Measurements from ENCODE around the gene SLC35A2. TPM values are rescaled to one million over a fixed set of nuclear protein-coding genes. Genes with fewer than 3 reads are reported as not detected.

The SLC35A2 gene
- total and polyA plus RNA-seq, 5 experiments from 2014 or later: 6.8 to 12.7 (median 8.1) TPM

GRCh38 chrX:48927123-48927522 lies 15.7 kb upstream of the SLC35A2 start:
- Mint-ChIP-seq H3K36me3 (peaks cover 0 to 49% (median 20%) of the 10 kb centered on the region in 3 donors), H3K9me3 (no peaks in the 10 kb centered on the region), H3K27me3 (no peaks in the 10 kb centered on the region), H3K4me3 (no peak overlapping the region), H3K27ac (peak overlapping the region in 1 of 10 donors; percentile 34), H3K4me1 (peaks cover 9 to 44% (median 25%) of the 10 kb centered on the region in 4 donors)
- DNase-seq (no peak), ATAC-seq (no peak)
- POLR2A ChIA-PET: interaction anchor here (0.6 to 11.5 kb wide), 3 partner anchors 7 to 75 kb away, joined by 4 to 276 read pairs (median 5); partner anchors contain the start of gene GRIPAP1

DNA sequence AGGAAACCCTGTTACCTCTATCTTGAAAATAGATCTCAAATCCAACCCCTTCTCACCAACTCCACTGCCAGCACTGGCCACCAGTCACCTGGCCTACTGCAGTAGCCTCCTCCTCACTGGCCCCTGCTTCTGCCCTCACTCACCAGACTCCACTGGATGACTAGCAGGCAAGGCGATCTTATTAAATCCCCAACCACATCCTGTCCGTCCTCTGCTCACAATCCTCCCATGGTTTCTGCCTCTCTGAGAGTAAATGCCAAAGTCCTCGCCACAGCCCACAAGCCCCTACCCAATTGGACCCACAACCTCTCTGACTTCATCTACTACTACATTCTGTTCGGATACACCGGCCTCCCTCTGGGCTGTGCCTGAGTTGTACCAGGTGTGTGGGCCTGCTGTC lies 12.8 kb upstream of the SLC35A2 start:
- H3K4me3 Mint-ChIP-seq: peak overlapping the region in 7 of 10 donors; percentile 31 to 58 (median 52)

GRCh38 chrX:48923771-48924170 lies 12.3 kb upstream of the SLC35A2 start:
- Mint-ChIP-seq H3K4me3 (peak overlapping the region in 2 of 10 donors; percentile 49 to 57), H3K4me1 (peaks cover 18 to 67% (median 44%) of the 10 kb centered on the region in 4 donors), H3K36me3 (peaks cover 0 to 40% (median 15%) of the 10 kb centered on the region in 3 donors), H3K27ac (peak overlapping the region; percentile 61 to 91 (median 80)), H3K27me3 (no peaks in the 10 kb centered on the region), H3K9me3 (no peaks in the 10 kb centered on the region)
- ATAC-seq (no peak), DNase-seq (no peak)
- POLR2A ChIA-PET: interaction anchor here (6.3 to 11.5 kb wide), 2 partner anchors 15 to 34 kb away, joined by 37 to 276 read pairs; partner anchors contain the start of gene OTUD5

More for the DNA sequence above, 12.8 kb upstream of the SLC35A2 start:
- no peak for DNase-seq
- peak overlapping the region; percentile 61 to 91 (median 80) for H3K27ac Mint-ChIP-seq
- POLR2A ChIA-PET: interaction anchor here (11.5 kb wide), 1 partner anchor 15 kb away, joined by 276 read pairs; no protein-coding TSS in a partner anchor
- no peaks in the 10 kb centered on the region for H3K27me3 Mint-ChIP-seq
- H3K9me3 Mint-ChIP-seq: no peaks in the 10 kb centered on the region
- peaks cover 18 to 67% (median 44%) of the 10 kb centered on the region in 4 donors for H3K4me1 Mint-ChIP-seq
- ATAC-seq: no peak
- H3K36me3 Mint-ChIP-seq: peaks cover 0 to 39% (median 15%) of the 10 kb centered on the region in 3 donors

GRCh38 chrX:48920718-48921104 lies 9.3 kb upstream of the SLC35A2 start:
- no peak for ATAC-seq
- POLR2A ChIA-PET: interaction anchor here (0.7 to 11.5 kb wide), 6 partner anchors 9 to 119 kb away, joined by 3 to 276 read pairs (median 10); partner anchors contain the start of genes HDAC6, OTUD5 and SLC35A2
- H3K27me3 Mint-ChIP-seq: peaks cover 0 to 2% (median 0%) of the 10 kb centered on the region in 5 donors
- peak overlapping the region; percentile 87 to 99 (median 97) for H3K27ac Mint-ChIP-seq
- H3K4me3 Mint-ChIP-seq: peak overlapping the region; percentile 95 to 99 (median 98)
- H3K36me3 Mint-ChIP-seq: peaks cover 11 to 54% (median 31%) of the 10 kb centered on the region in 3 donors
- peaks cover 20 to 60% (median 39%) of the 10 kb centered on the region in 4 donors for H3K4me1 Mint-ChIP-seq
- DNase-seq: no peak
- no peaks in the 10 kb centered on the region for H3K9me3 Mint-ChIP-seq

DNA sequence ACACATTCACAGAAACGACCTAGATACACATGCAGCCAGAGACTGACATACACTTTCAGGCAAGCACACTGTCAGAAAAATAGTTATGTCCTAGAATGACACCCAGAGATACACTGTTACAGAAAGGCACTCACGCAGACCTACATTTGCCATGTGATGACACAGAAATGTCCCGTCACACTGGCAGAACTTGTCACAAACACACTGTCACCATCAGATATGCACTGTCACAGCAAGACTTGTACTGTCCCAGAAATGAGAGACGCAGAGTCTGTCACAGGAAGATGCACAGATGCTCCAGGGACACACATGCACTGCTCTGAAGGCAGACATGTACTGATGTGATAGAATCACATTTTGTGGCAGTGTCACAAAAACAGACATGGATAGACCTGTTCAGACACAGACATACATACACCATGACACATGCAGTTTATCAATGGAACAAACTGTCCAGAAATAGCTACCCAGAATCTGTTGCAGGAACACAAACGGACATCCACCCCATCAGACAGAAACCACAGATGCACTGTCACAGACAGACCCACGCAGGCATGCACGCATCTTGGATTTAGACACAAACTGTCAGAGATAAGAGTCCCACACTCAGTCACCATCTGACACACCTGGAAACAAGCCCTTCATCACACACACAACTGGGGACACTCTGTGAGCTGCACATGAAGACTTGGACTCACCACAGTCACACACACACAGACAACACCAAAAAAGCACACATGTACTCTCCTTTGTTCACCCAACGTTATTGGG lies 8.7 kb upstream of the SLC35A2 start:
- ATAC-seq (peak; percentile 7 to 18), DNase-seq (peak in 6 of 10 donors; percentile 31 to 68 (median 46))
- peaks cover 0 to 2% (median 0%) of the 10 kb centered on the region in 5 donors for H3K27me3 Mint-ChIP-seq
- peaks cover 11 to 55% (median 26%) of the 10 kb centered on the region in 3 donors for H3K36me3 Mint-ChIP-seq
- H3K4me1 Mint-ChIP-seq: peaks cover 20 to 61% (median 40%) of the 10 kb centered on the region in 4 donors
- POLR2A ChIA-PET: interaction anchor here (0.8 to 11.5 kb wide), 8 partner anchors 8 to 118 kb away, joined by 3 to 276 read pairs (median 8); partner anchors contain the start of genes HDAC6, OTUD5, PQBP1 and TIMM17B
- peak overlapping the region; percentile 87 to 99 (median 97) for H3K27ac Mint-ChIP-seq
- H3K9me3 Mint-ChIP-seq: no peaks in the 10 kb centered on the region
- H3K4me3 Mint-ChIP-seq: peak overlapping the region; percentile 95 to 99 (median 98)

GRCh38 chrX:48919360-48919841 lies 8.0 kb upstream of the SLC35A2 start:
- H3K4me3 Mint-ChIP-seq: peak overlapping the region; percentile 95 to 99 (median 98)
- H3K9me3 Mint-ChIP-seq: no peaks in the 10 kb centered on the region
- DNase-seq (peak in 6 of 10 donors; percentile 25 to 71 (median 46)), ATAC-seq (peak; percentile 21 to 25)
- H3K36me3 Mint-ChIP-seq: peaks cover 11 to 61% (median 24%) of the 10 kb centered on the region in 3 donors
- H3K27ac Mint-ChIP-seq: peak overlapping the region; percentile 87 to 99 (median 97)
- POLR2A ChIA-PET: interaction anchor here (0.6 to 11.5 kb wide), 9 partner anchors 8 to 38 kb away, joined by 3 to 276 read pairs (median 7); partner anchors contain the start of genes OTUD5, PQBP1 and TIMM17B
- peaks cover 0 to 2% (median 0%) of the 10 kb centered on the region in 5 donors for H3K27me3 Mint-ChIP-seq
- peaks cover 18 to 66% (median 44%) of the 10 kb centered on the region in 4 donors for H3K4me1 Mint-ChIP-seq

DNA sequence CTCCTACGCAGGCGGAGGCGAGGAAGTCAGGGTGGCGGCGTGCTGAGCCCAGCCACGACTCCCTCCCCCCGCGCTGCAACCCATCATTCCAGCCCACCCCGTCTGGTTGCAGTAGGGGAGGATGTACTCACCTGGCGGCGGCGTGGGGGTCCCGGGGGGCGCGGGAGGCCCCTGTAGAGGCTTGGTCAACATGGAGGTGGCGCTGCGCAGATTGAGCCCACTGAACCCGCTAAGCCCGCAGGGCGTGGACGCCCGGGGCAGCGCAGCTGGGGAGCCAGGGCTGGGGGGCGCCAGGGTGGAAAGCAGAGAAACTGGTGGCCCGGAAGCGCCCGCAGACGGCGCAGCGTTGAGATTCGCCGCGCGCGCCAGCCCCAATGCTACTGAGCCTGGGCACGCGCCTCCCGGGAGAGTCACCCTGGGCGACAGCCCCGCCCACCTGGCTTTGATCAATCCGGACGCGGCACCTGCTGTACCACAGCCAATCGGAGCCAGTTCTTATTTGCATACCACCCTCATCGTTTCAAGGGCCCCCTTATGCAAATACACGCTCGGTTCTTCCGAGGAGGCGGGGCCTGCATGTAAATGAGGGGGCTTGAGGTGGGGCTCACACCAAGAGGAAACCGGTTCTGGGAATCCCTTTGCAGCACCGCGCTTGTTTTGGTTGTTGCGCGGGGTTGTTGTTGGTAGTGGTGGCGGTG lies 7.3 kb upstream of the SLC35A2 start, which contains the start of gene PIM2:
Gene PIM2 (minus strand): TSS at position 382 of the 698 bp plus-strand sequence. CDS start 190 bp downstream, at position 192.
- Mint-ChIP-seq H3K36me3 (peaks cover 11 to 61% (median 21%) of the 10 kb centered on the region in 3 donors), H3K27ac (peak within 1 kb of the TSS; percentile 87 to 99 (median 97)), H3K4me3 (peak within 1 kb of the TSS; percentile 95 to 99 (median 98)), H3K9me3 (no peaks in the 10 kb centered on the region), H3K4me1 (peaks cover 14 to 67% (median 45%) of the 10 kb centered on the region in 4 donors), H3K27me3 (peaks cover 0 to 2% (median 0%) of the 10 kb centered on the region in 5 donors)
- POLR2A ChIA-PET: interaction anchor here (0.6 to 11.5 kb wide), 9 partner anchors 8 to 287 kb away, joined by 3 to 276 read pairs (median 7); partner anchors contain the start of genes OTUD5, PQBP1 and TIMM17B
- peak; percentile 73 to 75 for ATAC-seq
- peak; percentile 84 to 97 (median 91) for DNase-seq

- ATAC-seq (no peak), DNase-seq (no peak)
- peak overlapping the region; percentile 95 to 99 (median 98) for H3K4me3 Mint-ChIP-seq
- H3K36me3 Mint-ChIP-seq: peaks cover 11 to 62% (median 21%) of the 10 kb centered on the region in 3 donors
- H3K27me3 Mint-ChIP-seq: peaks cover 0 to 2% (median 0%) of the 10 kb centered on the region in 5 donors
- H3K4me1 Mint-ChIP-seq: peaks cover 14 to 70% (median 46%) of the 10 kb centered on the region in 4 donors
- no peaks in the 10 kb centered on the region for H3K9me3 Mint-ChIP-seq
- POLR2A ChIA-PET: interaction anchor here (1.5 to 11.5 kb wide), 5 partner anchors 13 to 286 kb away, joined by 4 to 276 read pairs (median 14); partner anchors contain the start of genes OTUD5, PQBP1 and TIMM17B
- peak overlapping the region; percentile 87 to 99 (median 97) for H3K27ac Mint-ChIP-seq
Measured at GRCh38 chrX:48918301-48918642, 6.8 kb upstream of the SLC35A2 start.

DNA sequence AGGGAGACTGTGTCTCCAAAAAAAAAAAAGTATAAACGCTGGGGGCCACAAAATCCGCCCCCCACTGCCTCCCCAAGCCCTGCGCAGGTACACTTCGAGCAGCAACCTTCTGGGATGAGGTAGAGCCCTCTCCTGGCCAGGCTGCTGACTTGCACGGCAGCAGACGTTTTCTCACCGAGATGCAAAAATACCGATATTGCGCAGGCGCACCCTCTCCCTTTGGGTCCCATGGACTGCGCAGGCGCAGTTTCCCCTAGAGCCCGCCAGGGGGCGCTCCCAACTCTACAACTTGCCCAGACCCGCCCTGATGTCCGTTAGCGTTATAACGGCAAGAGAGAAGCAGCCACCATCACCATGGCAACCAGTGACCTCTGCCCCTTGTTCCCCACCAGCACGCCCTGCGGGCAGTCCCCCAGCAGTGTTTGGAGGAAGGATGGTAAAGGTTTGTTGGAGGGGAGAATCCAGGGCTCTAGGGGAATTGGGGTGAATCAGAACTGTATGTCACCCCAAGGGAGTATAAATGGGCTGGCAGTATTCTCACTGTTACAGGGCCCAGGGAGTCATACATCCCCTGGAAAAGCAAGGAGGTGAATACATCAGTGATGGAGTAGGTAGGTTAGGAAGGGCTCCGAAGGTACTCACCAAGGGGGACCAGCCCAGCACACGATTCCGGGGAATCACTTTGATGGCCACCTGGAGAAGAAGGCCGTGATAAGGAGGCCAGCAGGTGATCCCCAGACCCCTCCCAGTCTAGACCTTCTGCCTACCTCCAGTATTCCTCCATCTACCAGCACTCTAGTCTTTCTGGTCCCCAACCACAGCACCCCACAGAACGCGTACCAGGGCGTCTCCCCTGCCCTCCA lies 5.9 kb upstream of the SLC35A2 start:
- peaks cover 11 to 65% (median 18%) of the 10 kb centered on the region in 3 donors for H3K36me3 Mint-ChIP-seq
- peak; percentile 30 to 34 for ATAC-seq

GRCh38 chrX:48914593-48915493 lies 3.4 kb upstream of the SLC35A2 start:
- H3K27me3 Mint-ChIP-seq: peaks cover 0 to 2% (median 0%) of the 10 kb centered on the region in 5 donors
- peaks cover 11 to 67% (median 18%) of the 10 kb centered on the region in 3 donors for H3K36me3 Mint-ChIP-seq
- H3K4me3 Mint-ChIP-seq: peak overlapping the region; percentile 95 to 99 (median 98)
- no peak for DNase-seq
- POLR2A ChIA-PET: interaction anchor here (0.6 to 7.1 kb wide), 7 partner anchors 17 to 44 kb away, joined by 3 to 91 read pairs (median 4); partner anchors contain the start of genes PQBP1 and TIMM17B
- peaks cover 23 to 69% (median 52%) of the 10 kb centered on the region in 4 donors for H3K4me1 Mint-ChIP-seq
- no peak for ATAC-seq
- H3K27ac Mint-ChIP-seq: peak overlapping the region in 8 of 10 donors; percentile 35 to 90 (median 66)
- peaks cover 0 to 2% (median 0%) of the 10 kb centered on the region in 9 donors for H3K9me3 Mint-ChIP-seq

More for the DNA sequence above, 5.9 kb upstream of the SLC35A2 start:
- H3K9me3 Mint-ChIP-seq: no peaks in the 10 kb centered on the region
- peak overlapping the region; percentile 87 to 99 (median 97) for H3K27ac Mint-ChIP-seq
- POLR2A ChIA-PET: interaction anchor here (0.6 to 11.5 kb wide), 12 partner anchors 15 to 286 kb away, joined by 3 to 276 read pairs (median 5); partner anchors contain the start of genes OTUD5, PQBP1 and TIMM17B
- peaks cover 0 to 2% (median 0%) of the 10 kb centered on the region in 5 donors for H3K27me3 Mint-ChIP-seq
- H3K4me3 Mint-ChIP-seq: peak overlapping the region; percentile 95 to 99 (median 98)
- peaks cover 14 to 69% (median 49%) of the 10 kb centered on the region in 4 donors for H3K4me1 Mint-ChIP-seq
- DNase-seq: peak; percentile 70 to 95 (median 89)

Measured in naive thymus-derived CD8-positive, alpha-beta T cell (primary cell).